ENCODE results near the gene ADPRHL1.

ADPRHL1 gene

DNA sequence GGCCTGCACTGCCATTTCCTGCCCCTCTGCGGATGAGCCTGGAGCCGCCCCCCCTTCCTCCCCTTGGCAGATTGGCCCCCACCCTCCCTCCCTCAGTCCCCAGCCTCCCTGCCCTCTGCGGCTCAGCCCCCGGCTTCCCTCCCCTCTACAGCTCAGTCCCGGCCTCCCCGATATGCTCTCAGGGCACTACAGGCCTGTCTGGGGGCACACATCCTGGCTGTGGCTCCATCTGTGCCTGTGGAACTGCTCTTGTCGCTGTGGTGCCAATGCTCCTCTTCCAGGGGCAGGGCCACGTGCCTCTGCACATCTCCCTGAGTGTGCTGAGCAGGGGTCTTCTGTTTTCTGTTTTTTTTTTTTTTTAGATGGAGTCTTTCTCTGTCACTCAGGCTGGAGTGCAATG, 39.0 kb downstream of the ADPRHL1 start:
- no peak for ATAC-seq

DNA sequence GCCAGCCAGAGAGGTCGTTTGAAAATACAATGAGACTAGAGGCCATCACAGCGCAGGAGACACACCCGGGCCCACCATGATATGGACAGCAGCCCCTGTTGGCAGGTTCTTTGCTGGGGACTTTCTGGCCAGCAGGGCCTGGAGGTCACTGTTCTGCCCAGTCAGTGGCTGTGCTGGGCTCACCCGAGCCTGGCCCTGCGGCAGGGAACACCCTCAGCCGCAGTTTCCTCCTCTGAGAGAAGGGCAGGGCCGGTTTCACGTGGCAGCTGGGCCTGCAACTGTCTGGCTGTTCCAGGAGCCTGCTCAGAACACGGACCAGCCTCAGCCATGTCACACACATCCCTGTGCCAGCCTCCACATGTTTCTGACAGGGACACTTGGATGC, 39.4 kb downstream of the ADPRHL1 start:
- no peak for ATAC-seq

DNA sequence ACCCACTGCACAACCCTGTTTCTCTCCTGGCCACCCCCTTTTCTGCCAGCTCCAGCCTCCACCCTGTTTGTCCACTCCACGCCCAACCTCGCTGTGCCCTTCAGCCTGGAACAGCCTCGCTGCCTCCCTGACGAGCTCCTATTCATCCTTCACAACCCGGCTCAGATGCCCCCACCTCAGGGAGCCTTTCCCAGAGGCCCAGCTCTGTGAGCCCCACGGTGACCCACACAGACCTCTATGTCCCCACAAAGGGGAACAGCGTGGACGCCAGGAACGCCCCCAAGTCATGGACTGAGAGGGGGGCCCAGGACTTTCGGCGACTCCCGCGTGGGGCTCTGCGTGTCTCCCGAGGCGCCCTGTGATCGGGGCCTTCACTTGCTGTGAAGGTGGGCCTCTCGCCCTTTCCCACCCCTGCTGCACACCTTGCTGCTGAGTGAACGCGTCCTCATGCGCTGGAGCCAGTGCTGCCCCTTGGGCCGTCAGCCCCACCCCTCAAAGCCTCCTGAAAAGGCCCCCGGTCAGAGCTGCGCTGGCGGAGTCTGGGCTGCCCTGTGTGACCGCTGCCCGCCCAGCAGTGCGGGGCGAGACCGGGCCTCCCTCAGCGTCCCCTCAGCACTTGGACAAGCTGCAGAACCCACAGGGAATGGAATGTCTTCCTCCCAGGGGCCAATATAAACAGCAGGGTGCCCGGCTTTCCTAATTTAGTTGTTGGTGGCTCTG, 40.0 kb downstream of the ADPRHL1 start:
- no peak for ATAC-seq

DNA sequence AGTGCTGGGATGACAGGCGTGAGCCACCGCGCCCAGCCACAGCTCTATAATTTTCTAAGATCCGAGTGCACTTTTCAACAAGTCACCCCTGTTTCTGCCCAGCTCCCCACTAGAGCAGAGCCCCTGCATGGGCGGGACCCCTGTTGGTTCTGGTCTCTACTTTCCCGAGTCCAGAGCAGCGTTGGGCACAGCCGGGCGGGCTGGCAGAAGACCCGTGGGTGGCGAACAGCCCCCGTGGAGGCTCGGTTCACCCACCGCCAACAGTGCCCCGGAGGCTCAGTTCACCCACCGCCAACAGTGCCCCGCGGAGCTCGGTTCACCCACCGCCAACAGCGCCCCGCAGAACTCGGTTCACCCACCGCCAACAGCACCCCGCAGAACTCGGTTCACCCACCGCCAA, 40.8 kb downstream of the ADPRHL1 start:
- ATAC-seq = no peak

DNA sequence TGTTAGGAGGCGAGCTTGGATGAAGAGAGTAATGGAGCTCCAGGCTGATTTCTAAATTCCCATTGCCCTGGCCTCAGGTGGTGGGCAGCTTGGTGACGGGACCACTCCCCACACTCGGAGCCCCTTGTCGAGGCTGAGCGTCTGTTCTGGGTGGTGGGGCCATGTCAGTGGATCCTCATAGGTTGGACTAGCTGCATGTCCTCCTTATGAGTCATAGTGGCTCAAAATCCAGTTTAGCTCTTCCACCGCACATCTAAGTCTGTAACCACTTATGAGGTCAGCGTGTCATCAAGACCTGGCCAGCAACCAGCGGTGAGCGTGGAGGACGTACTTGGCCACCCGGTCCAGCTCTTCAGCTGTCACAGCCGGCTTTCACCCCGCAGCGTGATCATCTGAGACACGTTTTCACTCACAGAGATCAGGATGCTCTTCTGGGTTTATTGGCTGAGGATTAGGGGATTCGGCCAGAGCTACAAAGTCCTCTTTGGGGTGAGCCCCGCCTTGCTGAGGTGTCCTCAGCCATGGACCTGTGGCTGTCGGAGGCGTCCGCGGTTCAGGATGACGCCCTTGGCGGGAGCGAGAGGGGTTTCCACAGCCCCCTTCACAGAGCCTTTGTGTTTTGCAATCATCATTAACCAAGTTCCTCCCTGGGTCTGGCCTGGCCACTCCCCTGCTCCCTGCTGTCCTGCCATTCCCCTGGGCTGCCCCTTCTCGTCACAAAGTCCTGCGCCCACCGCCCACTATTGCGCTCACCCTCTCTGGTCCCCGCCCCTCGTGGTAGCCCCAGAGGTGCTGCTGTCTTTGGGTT, 41.9 kb downstream of the ADPRHL1 start:
- ATAC-seq = no peak

DNA sequence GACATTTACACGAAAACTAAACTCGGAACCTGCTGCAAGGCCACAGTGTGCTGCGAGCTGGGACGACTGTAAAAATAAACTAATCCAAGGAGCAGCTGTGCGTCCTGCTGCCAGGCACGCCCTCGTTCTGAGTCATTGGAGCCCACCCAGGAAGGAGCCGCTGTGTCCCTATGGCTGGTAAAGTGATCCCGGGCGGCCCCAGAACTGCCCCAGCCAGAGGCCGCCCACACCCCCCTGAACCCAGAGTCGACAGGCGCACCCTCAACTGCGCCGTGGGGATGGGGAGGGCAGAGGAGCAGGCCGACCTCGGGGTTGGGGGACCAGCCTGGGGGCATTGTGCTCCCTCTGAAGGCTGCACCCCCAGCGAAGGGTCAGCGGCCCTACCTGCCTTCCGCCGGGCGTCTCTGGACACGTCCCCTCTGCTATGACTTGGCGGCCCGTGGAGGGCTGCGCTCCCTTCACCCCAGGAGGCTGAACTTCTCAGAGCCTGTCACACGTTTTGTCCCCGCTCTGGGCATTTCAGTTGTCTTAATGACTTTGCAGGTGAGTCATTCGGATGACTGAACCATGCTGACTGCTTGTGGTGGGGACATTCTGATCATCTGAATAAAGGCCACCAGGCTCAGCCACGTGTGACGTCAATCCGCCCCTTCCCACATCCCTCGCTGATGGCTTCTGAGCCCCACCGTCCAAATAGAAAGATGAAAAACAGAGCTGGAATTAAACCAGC, 42.7 kb downstream of the ADPRHL1 start:
- no peak for ATAC-seq

DNA sequence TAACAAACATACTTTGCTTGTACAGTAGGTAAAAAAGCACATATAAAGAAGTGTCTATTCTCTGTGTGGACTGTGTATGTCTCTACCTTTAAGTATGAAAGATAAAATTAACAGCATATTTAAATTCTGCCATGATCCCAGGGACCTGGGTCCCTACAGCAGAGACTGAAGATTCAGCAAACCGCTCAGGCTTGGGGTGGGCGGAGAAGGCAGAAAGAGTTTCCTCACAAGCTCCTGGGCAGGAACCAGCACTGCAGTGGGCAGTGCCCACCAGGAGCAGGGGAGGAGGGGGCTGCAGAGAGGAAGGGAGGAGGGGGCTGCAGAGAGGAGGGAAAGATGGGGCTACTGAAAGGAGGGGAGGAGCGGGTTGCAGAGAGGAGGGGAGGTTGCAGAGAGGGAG, 44.7 kb downstream of the ADPRHL1 start:
- no peak for ATAC-seq

DNA sequence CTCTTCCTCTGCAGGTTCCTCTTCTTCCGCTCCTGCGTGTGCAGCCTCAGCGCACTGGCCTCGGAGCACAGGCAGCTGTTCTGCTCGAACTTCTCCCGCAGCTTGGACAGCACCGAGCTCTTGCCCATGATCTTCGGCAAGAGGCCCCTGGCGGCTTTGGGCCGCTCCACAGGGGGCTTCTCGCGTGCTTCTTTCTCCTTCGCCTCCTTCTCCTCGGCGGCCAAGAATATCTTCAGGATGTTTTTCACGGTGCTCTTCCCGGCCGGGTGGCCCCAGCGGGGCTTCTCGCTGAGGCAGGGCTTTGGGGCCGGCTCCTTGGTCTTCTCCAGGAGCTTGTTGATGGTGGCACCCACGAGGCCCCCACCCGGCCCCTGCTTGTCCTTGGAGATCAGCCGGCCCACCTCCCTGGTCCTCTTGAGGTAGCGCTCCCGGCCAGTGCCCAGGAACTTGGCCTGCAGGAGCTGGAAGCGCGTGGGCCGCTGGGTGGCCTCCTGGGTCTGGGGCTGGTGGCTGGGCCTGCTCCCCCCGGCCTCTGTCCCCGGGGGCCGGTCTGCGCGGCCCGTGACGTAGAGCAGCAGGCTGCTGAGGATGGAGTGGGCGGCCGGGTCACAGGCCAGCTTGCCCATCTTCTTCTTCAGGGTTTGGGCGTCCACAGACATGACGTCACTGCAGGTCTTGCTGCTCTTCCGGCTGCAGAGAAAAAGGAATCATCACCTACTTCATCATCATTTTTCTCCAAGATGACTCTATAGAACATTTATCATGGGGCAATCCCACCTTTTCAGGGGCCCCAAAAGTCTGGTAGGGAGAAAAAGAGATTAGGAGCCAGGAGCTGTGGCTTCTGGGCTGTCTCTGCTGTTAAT, 45.5 kb downstream of the ADPRHL1 start:
- no peak for ATAC-seq

DNA sequence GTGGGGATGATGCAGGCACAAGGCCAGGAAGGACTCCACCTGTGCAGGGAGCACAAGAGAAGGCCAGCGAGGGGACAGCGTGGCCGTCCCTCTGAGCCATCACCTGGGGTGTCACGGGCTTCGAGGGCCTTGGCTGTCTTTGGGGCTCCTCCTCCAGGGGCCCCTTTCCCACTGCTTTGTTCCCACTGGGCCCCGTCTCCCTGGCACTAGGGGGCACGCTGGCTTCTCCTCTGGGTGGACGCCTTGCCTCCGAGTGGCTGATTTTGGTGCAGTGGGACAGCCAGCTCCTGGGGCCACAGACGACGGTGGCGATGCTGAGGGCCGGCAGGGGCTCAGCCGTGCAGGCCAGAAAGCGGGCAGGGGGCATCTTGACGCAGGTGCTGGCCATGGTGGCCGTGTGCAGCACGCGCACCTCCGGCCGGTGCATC, 46.2 kb downstream of the ADPRHL1 start:
- ATAC-seq = no peak

DNA sequence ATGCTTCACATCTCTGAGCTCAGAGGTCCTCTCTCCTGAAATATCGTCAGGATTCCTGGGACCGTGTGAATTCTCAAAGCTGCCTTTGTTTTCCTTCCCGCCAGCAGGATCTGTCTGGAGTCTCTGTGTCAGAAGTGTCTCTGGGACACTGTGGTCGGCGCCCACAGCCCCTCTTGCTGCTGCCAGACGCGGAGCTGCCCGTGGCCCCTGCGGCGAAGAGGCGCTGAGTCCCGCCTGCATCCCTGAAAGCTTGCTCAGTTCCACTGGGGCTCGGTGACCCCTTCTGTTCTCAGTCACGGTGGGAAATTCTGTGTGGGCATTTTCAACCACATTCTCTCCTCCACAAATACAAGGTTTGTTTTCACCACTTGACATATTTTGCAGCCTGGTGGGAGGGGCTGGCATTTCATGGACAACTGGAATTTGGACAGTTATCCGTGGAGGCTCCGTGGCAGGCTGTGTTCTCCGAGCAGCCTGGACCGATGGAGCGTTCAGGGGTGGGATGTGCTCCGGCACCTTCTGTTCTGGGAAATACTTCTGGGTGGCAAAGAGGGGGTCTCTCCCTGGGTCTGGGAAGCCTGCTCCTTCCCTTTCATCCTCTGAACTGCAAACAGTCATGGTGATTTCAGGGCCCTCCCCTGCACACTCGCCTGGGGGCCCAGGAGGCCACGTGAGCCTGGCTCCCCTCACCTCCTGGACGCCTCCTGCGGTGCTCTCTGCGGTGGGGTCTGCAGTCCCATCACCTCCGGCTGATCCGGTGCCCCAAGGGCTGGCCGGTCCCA, 46.8 kb downstream of the ADPRHL1 start:
- ATAC-seq = no peak

DNA sequence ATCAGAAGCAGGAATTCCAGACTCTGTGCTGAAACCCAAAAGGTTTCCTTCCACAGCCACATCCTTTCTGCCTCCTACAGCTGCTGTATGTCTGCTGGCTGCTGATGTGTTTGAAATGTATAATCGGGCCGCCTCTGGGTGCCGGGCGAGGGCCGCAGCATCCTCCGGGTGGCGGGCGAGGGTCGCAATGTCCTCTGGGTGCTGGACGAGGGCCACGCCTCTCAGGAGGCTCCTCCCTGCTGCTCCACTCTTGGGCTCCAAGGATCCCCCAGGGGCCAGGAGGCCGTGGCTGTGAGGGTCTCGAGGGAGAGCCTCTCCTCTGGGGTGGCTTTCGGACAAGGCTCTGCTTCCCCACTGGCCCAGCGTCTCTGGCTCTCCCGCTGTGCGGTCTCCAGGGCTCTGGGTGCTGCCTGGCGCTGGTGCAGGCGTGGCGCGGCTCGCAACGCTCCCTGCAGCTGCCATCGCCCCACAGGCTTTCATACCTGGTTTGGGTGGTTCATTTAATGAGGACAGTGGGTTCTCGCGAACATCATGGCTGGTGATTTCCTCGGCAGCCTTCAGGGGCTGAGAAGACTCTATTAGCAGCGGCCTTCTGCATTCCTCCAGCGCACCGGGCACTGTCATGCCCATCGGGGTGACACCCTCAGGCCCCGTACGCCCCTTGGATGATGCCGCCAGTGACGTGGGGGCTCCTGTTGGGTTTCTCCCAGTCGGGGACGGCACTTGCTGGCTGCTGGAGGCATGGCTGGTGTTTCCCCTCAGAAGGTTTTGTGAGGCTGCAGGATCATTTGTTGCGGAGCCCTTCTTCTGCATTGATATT, 47.6 kb downstream of the ADPRHL1 start:
- no peak for ATAC-seq

DNA sequence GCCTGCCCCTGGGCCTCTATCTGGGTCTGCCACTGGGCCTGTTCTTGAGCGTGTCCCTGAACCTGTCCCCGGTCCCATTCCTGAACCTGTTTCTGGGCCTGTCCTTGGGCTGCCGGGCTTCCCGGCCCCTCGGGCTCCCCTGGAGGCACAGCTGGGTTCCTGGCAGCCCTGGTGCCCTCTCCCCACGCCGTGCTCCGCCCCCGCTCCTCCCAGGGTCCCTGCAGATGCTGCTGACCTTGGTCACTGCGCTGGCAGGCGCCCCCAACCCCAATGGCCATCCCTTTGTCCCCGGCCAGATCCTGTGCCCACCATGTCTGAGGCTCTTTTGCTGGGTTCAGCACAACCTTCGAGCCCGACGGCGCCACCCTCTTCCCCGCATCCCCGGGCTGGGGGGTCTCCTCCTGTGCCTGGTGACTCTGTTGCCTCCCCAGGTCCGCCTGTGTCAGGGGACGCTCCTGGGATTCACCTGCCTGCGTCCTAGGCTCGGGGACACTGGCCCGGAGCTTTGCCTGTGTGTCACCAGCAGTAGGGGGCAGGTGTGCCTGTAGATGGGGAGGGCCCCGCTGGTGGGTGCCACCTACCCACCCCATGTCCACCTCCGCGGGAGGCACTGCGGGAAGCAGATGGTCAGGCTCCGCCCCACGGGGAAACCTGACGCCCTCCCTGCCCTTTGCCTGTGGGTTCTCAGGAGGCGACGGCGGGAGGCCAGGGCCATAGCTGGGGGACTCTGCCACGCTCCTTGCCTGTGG, 48.4 kb downstream of the ADPRHL1 start:
- ATAC-seq = no peak

DNA sequence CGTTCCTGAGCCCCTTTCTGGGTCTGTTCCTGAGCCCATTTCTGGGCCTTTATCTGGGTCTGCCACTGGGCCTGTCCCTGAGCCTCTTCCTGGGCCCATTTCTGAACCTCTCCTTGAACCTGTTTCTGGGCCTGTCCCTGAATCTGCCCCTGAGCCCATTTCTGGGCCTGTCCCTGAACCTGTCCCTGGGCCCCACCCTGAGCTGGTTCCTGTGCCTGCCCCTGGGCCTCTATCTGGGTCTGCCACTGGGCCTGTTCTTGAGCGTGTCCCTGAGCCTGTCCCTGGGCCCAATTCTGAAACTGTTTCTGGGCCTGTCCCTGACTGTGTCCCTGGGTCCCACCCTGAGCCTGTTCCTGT, 48.9 kb downstream of the ADPRHL1 start:
- ATAC-seq = no peak

DNA sequence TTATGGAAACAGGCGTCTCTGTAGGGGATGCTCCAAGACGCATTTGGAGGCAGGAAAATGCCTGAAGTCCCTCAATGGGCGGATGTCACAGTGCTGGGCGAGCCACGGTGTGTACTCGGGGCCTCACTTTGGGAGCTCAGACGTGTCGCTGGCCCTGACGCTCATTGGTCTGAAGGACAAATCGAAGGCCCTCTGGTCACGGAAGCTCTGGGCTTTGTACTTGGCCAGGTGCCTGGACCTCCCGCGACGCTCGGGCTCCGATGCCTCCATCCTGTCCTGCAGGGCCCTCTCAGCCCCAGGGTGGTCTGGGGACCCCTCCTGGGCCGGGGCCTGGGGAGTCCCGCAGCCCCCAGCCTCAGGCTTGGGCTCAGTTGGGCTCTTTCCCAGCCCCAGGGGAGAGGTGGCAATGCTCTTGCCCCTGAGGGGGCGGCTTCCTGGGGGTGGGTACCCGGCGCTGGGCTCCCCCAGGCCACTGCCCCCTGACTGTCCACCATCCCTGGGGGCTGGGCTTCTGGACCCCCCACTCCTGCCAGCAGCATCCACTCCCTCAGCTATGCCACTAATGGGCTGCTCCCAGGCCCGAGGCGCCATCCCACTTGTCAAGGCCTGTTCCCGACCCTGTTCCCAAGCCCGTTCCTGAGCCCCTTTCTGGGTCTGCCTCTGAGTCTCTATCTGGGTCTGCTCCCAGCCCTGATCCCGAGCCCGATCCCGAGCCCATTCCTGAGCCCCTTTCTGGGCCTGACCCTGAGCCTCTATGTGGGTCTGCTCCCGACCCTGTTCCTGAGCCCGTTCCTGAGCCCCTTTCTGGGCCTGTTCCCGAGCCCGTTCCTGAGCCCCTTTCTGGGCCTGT, 49.8 kb downstream of the ADPRHL1 start:
- ATAC-seq = no peak

DNA sequence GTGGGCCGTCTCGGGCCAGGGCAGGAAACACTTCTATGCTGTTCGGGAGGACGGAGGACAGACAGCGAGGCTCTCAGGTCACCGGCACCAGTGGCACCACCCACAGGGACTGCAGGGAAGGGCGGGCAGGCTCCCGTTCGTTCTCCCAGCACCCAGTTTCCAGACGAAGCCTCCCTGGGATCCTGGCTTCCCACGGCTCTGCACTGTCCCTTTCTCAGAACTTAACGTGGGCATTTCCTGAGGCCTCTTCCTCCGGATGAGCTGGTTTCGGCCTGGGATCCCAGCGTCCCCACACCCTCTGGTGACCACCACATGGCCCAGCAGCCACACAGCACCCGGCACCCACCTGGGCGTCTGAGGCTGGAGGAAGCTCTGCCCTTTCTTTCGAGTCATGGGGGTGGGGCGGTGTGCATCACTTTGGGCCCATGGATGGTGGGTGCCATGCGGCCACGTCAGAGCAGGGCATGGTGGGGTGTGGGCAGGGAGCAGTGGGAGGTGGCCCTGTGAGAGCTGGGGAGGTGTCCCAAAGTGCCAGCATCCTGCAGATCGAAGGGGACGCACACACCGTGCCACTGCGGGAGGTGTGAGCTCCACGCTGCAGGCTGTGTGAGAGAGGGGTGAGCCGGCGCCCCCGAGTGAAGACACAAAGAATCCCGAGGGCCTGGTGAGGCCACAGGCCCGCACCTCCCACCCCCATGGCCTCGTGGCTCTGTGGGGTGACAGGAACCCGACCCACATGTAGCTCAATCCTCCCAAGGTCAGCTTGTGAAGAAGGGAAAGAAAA, 50.6 kb downstream of the ADPRHL1 start:
- ATAC-seq = no peak

DNA sequence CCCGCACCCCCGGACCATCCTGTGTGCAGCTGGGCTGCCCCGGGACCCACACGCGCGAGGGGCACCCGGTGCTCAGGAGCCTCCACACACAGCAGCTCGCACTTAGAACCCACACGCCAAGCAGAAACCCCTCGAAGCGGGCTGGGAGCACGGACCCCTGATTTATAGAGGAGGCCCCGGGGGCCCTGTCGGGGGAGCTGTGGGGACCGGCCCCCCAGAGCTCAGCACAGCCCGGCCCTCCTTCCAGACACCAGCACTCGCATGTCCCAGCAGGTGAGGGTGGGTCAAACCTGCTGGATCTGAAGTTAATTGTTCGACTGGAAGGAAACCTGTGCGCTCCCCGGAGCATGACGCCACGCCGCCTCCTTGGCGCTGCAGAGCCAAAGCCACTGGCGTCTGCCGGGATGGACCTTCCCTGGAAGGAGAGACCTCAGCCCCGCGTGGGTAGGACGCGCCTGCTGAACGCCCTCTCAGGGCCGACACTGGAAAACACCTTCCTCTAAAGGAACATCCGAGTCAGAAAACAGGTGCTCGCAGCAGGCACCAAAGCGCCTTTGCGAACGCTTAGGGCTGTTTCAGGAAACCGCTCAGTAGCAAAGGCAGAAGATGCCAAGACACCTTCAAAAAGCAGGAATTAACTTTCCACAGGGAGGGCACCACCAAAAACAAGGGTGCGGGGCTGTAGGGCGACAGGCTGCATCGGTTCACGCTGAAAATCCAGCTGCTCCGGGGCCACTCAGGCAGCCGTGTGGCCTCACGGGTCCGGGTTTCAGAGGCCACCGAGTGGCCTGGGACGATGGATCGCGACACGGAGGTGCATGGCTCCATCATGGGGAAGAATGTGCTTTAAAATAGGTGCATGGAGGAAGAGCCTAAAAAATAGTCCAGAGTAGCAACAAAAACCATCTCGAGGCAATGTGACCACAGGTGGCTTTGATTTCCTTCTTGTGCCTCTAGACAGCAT, 51.6 kb downstream of the ADPRHL1 start:
- ATAC-seq = no peak
